ENCODE measurements around the gene SAMM50.

The SAMM50 gene

GRCh38 chr22:43974028-43974545, 18.8 kb downstream of the SAMM50 start:
- TF ChIP-seq CTCF (IDR thresholded peaks at IDR 0.05), result no peak

DNA sequence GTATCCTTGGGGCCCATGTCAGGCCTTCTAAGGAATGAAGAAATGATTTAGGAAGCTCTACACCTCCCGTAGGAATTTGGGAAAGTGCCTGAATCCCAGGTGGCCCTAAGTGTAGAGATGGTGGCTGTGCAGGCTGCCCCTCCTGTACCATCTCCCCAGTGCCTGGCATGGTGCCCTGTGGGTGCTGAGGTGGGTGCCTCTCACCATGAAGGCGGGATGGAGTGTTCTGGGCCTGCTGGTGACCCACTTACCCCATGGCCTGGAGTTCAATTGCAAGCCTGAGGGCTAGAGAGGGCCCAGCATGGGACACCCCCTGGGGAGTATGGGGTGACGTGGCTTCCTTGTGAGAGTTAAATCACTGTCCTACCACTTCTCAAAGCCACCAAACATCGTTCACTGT, 19.8 kb downstream of the SAMM50 start:
- TF ChIP-seq CTCF (IDR thresholded peaks at IDR 0.05), result no peak

- TF ChIP-seq CTCF (IDR thresholded peaks at IDR 0.05), result no peak
Observed at GRCh38 chr22:43976861-43977795, 21.9 kb downstream of the SAMM50 start.

DNA sequence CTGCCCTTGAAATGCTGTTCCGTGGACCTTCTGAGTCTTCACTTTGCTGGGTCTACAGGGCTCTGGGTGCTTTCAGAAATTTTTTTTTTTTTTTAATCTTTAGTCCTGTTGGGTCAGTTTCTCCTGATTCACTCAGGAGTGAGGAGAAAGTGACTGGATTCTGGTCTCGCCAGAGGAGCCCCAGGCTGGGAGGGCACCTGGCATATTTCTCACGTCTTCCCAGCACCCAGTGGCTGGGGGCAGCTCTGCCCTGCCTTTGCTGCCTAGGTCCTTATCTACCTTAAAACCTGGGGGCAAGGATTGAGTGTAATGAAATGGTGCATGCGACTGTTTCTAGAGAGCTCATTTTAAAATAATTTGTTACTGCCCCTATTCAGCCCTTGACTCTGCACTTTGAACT, 23.3 kb downstream of the SAMM50 start:
- no peak for TF ChIP-seq CTCF (IDR thresholded peaks at IDR 0.05)

DNA sequence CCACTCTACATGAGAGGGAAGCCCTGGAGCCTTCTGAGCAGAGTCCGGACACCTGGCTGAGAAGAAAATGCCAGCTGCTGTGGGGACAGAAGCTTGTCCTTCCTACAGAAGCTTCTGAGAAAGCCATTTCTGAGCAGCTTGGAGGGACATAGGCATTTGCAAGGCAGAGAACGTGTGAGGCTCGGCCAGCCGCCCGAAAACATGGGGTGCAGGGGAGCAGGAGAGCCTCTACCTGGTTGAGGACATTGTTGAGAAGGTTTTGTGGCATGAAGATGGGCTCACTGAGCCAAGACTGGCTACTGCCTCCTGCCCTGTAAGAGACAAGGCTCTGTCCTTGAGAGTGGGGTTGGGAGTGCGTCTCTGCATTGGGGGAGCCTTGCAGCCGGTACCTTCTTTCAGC, 25.3 kb downstream of the SAMM50 start:
- TF ChIP-seq CTCF (IDR thresholded peaks at IDR 0.05), result no peak

GRCh38 chr22:43980996-43981395, 25.8 kb downstream of the SAMM50 start:
- TF ChIP-seq CTCF (IDR thresholded peaks at IDR 0.05), result no peak

DNA sequence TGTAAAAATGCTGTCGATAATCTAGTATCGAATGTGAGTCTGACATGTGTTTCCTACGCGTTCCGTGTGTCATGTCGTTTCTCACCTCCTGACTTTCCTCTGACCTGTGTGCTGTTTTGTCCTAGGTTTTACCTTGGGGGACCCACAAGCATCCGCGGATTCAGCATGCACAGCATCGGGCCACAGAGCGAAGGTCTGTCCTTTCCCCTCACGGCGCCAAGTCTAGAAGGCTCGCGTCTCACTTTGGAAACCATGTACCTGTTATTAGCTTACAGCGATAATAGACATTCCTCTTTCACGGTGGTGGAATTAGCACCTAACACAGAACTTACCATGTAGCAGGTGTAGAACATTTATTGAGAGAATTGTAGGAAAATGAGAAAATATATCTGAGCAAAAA, 28.6 kb downstream of the SAMM50 start:
- no peak for TF ChIP-seq CTCF (IDR thresholded peaks at IDR 0.05)
